ENCODE measurements around the gene RIPOR3. TPM values are rescaled to one million over a fixed set of nuclear protein-coding genes. Genes with fewer than 3 reads are reported as not detected.

The RIPOR3 gene
- polyA plus RNA-seq, 1 of the 3 experiments (the other 2 are of a cell fraction): 1.2 TPM

DNA sequence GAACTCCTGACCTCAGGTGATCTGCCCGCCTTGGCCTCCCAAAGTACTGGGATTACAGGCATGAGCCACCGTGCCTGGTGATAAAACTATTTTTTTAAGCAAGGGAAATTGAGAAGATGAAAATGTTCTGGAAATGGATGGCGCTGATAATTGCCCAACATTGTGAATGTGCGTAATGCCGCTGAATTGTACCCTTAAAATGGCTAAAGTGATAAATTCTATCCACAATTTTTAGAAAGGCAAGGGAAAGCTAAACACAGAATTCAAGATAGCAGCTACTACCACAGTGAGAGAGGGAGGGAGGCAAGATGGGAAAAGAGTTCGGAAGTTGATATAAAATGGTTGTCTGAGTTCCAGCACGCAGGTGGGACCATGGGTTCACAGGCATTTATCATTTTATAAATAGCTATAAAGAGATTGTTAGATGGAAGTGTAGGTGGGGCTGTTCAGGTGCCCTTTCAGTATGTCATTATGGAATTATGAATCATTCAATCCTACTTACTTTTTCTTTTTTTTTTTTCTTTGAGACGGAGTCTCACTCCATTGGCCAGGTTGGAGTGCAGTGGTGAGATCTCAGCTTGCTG, 8.3 kb downstream of the RIPOR3 start (continued):
- TF ChIP-seq, protein P1, sequence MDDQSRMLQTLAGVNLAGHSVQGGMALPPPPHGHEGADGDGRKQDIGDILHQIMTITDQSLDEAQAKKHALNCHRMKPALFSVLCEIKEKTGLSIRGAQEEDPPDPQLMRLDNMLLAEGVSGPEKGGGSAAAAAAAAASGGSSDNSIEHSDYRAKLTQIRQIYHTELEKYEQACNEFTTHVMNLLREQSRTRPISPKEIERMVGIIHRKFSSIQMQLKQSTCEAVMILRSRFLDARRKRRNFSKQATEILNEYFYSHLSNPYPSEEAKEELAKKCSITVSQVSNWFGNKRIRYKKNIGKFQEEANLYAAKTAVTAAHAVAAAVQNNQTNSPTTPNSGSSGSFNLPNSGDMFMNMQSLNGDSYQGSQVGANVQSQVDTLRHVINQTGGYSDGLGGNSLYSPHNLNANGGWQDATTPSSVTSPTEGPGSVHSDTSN (IDR thresholded peaks at IDR 0.05): no peak
- no peak for TF ChIP-seq JUND (IDR thresholded peaks at IDR 0.05)

DNA sequence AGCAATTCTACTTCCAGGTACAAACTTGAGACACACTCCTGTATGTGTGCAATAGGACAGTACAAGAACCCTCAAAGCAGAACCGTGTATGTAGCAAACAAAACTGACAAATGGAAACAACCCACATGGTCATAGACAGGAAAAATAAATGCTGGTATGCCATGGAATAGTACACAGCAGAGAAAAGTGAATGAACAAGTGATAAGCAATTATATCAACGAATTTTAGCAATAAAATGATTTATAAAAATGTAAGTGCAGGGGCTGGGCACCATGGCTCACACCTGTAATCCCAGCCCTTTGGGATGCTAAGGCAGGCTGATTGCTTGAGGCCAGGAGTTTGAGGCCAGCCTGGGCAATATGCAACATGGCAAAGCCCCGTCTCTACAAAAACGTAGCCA, 9.3 kb downstream of the RIPOR3 start:
- ChIA-PET CTCF (no interaction called here), POLR2A (no interaction called here)

DNA sequence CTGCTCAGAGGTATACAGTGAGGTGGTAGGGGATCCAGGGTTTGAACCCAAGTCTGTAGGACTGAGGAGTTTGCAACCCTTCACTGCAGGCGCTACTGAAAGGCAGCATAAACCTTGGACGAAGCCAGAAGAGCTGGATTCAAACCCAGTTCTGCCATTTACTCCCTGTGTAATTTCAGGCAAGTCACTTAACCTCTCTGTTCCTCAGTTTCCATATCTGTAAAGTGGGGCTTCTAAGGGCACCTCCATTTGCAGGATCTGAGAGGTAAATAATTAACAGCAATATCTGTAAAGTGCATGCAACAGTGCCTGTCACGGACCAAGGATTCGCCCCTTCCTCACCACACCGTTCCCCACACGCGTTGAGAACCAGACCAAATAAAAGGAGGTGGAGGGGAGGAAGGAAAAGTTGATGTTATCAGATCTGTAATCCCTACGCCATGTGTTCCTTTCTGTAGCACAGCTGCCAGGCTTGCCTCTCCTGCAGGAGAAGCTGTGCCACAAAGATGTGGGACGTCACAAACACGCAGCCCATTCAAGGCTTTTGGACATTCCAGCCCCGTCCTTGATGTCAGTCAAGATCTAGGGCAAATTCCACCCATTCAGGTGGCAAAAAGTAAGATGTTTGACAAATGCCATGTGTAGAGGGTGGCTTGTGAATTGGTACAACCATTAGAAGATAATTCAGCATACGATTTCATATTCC, 9.8 kb downstream of the RIPOR3 start:
- no peak overlapping the region for H3K4me3 ChIP-seq (ENCODE audit: low read depth in 2 of 2, low read length in 1 of 2)
- no peaks in the 10 kb centered on the region for H3K27me3 ChIP-seq (ENCODE audit: insufficient read depth)
- TF ChIP-seq, protein P1 (IDR thresholded peaks at IDR 0.05): no peak
- no peak for TF ChIP-seq SIN3A (IDR thresholded peaks at IDR 0.05; ENCODE audit: borderline replicate concordance, low read depth, low read length)
- no peak for TF ChIP-seq RFX5 (IDR thresholded peaks at IDR 0.05; ENCODE audit: low read length)
- TF ChIP-seq, protein P2, sequence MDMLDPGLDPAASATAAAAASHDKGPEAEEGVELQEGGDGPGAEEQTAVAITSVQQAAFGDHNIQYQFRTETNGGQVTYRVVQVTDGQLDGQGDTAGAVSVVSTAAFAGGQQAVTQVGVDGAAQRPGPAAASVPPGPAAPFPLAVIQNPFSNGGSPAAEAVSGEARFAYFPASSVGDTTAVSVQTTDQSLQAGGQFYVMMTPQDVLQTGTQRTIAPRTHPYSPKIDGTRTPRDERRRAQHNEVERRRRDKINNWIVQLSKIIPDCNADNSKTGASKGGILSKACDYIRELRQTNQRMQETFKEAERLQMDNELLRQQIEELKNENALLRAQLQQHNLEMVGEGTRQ (IDR thresholded peaks at IDR 0.05; ENCODE audit: borderline replicate concordance, low read depth, low read length): no peak
- TF ChIP-seq FOSL2 (IDR thresholded peaks at IDR 0.05; ENCODE audit: borderline replicate concordance, low read depth): no peak
- no peak for TF ChIP-seq JUND (IDR thresholded peaks at IDR 0.05)
- no peak overlapping the region for H3K9ac ChIP-seq
- H4K20me1 ChIP-seq (ENCODE audit: insufficient read depth): no peaks in the 10 kb centered on the region
- H3K36me3 ChIP-seq (replicated peaks in 1 of 2; ENCODE audit: control insufficient read depth in 1 of 2, insufficient read depth in 2 of 2, low read length in 1 of 2): no peaks in the 10 kb centered on the region
- H3K9me3 ChIP-seq: no peaks in the 10 kb centered on the region
- no peaks in the 10 kb centered on the region for H3K79me2 ChIP-seq (ENCODE audit: insufficient read depth)
- peaks cover 0 to 6% of the 10 kb centered on the region in 2 experiments; a peak in 1 of 4 replicates for H3K4me1 ChIP-seq (ENCODE audit: control insufficient read depth in 1 of 2, insufficient read depth in 2 of 2, low read depth in 1 of 2, low read length in 1 of 2)
- H3K4me2 ChIP-seq: no peak overlapping the region
- no peak overlapping the region for H2AFZ ChIP-seq (ENCODE audit: low read depth)
- ChIA-PET POLR2A (interaction anchor here (1.8 kb wide), 1 partner anchor 8 kb away, joined by 5 read pairs; no protein-coding TSS in a partner anchor), CTCF (interaction anchor here (1.3 to 1.5 kb wide), 4 partner anchors 10 to 113 kb away, joined by 3 to 5 read pairs (median 4); partner anchors contain the start of genes BCAS4 and RIPOR3)
- no peaks in the 10 kb centered on the region for H3K9me2 ChIP-seq
- DNase-seq: no peak
- H3K27ac ChIP-seq (ENCODE audit: low read depth in 2 of 2, low read length in 1 of 2): no peak overlapping the region
- no peaks in the 10 kb centered on the region for H3F3A ChIP-seq (replicated peaks; ENCODE audit: insufficient read depth)
- WGBS (ENCODE audit: low lambda C conversion rate): 88% methylated on average over 12 of the region's 12 CpGs

More for the DNA sequence above, 9.3 kb downstream of the RIPOR3 start:
- H3K79me2 ChIP-seq (ENCODE audit: insufficient read depth): no peaks in the 10 kb centered on the region
- no peaks in the 10 kb centered on the region for H3K27me3 ChIP-seq (ENCODE audit: insufficient read depth)
- 57% methylated on average over 4 of the region's 4 CpGs for WGBS (ENCODE audit: low lambda C conversion rate)
- H3F3A ChIP-seq (replicated peaks; ENCODE audit: insufficient read depth): no peaks in the 10 kb centered on the region
- H3K9ac ChIP-seq: no peak overlapping the region
- no peak overlapping the region for H3K4me2 ChIP-seq
- H4K20me1 ChIP-seq (ENCODE audit: insufficient read depth): no peaks in the 10 kb centered on the region
- H3K4me1 ChIP-seq (ENCODE audit: control insufficient read depth in 1 of 2, insufficient read depth in 2 of 2, low read depth in 1 of 2, low read length in 1 of 2): peaks cover 0 to 6% of the 10 kb centered on the region in 2 experiments; a peak in 1 of 4 replicates
- H3K27ac ChIP-seq (ENCODE audit: low read depth in 2 of 2, low read length in 1 of 2): no peak overlapping the region
- H3K9me2 ChIP-seq: no peaks in the 10 kb centered on the region
- H3K9me3 ChIP-seq: no peaks in the 10 kb centered on the region
- no peak overlapping the region for H2AFZ ChIP-seq (ENCODE audit: low read depth)
- DNase-seq: no peak
- H3K36me3 ChIP-seq (replicated peaks in 1 of 2; ENCODE audit: control insufficient read depth in 1 of 2, insufficient read depth in 2 of 2, low read length in 1 of 2): no peaks in the 10 kb centered on the region
- no peak overlapping the region for H3K4me3 ChIP-seq (ENCODE audit: low read depth in 2 of 2, low read length in 1 of 2)
- TF ChIP-seq FOXM1 (IDR thresholded peaks at IDR 0.05; ENCODE audit: low read depth) (no peak), RAD21 (IDR thresholded peaks at IDR 0.05; ENCODE audit: low read length) (no peak), JUND (IDR thresholded peaks at IDR 0.05) (no peak), FOSL2 (IDR thresholded peaks at IDR 0.05; ENCODE audit: borderline replicate concordance, low read depth) (no peak), MXI1 (IDR thresholded peaks at IDR 0.05; ENCODE audit: low read depth, low read length) (no peak)
- TF ChIP-seq, protein P3, sequence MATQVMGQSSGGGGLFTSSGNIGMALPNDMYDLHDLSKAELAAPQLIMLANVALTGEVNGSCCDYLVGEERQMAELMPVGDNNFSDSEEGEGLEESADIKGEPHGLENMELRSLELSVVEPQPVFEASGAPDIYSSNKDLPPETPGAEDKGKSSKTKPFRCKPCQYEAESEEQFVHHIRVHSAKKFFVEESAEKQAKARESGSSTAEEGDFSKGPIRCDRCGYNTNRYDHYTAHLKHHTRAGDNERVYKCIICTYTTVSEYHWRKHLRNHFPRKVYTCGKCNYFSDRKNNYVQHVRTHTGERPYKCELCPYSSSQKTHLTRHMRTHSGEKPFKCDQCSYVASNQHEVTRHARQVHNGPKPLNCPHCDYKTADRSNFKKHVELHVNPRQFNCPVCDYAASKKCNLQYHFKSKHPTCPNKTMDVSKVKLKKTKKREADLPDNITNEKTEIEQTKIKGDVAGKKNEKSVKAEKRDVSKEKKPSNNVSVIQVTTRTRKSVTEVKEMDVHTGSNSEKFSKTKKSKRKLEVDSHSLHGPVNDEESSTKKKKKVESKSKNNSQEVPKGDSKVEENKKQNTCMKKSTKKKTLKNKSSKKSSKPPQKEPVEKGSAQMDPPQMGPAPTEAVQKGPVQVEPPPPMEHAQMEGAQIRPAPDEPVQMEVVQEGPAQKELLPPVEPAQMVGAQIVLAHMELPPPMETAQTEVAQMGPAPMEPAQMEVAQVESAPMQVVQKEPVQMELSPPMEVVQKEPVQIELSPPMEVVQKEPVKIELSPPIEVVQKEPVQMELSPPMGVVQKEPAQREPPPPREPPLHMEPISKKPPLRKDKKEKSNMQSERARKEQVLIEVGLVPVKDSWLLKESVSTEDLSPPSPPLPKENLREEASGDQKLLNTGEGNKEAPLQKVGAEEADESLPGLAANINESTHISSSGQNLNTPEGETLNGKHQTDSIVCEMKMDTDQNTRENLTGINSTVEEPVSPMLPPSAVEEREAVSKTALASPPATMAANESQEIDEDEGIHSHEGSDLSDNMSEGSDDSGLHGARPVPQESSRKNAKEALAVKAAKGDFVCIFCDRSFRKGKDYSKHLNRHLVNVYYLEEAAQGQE (IDR thresholded peaks at IDR 0.05; ENCODE audit: low read depth, low read length): no peak

All from SK-N-SH (cell line).